ENCODE measurements around the gene KDM1B.

KDM1B gene, protein sequence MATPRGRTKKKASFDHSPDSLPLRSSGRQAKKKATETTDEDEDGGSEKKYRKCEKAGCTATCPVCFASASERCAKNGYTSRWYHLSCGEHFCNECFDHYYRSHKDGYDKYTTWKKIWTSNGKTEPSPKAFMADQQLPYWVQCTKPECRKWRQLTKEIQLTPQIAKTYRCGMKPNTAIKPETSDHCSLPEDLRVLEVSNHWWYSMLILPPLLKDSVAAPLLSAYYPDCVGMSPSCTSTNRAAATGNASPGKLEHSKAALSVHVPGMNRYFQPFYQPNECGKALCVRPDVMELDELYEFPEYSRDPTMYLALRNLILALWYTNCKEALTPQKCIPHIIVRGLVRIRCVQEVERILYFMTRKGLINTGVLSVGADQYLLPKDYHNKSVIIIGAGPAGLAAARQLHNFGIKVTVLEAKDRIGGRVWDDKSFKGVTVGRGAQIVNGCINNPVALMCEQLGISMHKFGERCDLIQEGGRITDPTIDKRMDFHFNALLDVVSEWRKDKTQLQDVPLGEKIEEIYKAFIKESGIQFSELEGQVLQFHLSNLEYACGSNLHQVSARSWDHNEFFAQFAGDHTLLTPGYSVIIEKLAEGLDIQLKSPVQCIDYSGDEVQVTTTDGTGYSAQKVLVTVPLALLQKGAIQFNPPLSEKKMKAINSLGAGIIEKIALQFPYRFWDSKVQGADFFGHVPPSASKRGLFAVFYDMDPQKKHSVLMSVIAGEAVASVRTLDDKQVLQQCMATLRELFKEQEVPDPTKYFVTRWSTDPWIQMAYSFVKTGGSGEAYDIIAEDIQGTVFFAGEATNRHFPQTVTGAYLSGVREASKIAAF

DNA sequence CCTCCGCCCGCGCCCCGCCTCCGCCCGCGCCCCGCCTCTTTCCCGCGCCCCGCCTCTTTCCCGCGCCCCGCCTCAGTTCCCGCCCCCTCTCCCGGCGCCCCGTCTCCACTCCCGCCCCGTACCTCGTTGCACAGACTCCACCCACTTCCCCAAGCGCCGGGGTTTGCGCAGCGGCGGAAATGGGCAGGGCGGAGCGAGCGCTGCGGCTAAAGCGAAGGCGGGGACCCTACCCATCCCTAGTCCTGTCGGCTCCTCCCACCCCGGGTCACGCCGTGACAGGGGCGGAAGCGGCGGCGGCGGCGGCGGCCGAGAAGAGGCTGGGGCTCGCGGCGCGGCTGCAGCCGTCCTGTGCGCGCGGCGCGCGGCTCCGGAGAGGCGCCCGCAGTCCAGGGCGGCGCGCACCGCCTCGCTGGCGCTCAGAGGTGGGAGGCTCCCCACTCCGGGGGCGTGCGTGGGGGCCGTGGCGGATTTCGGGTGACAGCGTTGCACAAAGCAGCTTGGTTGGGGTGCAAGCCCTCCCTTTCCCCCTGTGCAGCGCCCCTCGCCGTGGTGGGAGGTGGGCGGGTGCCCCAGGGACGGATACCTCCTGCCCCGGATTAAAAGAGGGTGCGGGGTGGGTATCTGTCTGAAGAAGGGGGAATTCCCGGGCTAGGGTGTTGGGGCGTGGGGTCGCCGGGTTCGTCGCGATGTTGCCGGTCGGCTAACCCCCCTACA lies at the start of gene KDM1B:
TSS of gene KDM1B (plus strand) at position 273 of the 714 bp plus-strand sequence. CDS start 4,474 bp downstream, outside the sequence.
- peak; percentile 97 to 98 for DNase-seq

DNA sequence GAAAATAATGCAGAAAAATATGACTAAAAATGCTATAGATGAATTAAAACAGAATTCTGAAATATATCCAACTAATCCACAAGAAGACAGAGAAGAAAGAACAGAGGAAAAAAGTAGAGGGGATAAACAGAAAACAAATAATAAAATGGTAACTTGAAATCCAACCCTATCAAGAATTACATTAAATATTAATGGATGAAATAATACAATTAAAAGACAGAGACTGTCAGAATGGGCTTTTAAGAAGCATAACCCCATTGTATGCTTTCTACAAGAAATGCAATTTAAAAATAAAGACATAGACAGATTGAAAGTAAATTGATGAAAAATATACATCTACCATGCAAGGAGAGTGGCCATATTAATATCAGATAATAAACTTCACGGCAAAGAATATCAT lies 48.2 kb upstream of the KDM1B start:
- no peak for DNase-seq

DNA sequence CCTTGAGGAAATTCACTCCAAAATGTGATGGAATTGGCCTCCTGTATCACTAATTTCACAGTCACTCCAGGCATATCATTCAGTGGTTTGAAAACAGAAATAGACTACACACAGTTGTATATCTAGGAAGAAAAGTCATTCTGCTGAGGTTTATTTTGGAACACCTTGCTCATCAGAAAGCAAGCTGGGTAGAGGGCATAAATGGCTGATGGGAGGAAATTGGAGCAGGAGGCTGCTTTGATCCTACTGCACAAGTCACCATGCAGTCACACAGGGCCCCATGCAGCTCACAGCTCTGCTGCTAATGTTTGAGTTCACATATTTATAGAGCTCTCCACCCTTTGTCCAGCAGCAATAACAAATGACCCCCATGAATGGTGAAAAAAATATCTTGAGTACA lies 45.1 kb upstream of the KDM1B start:
- DNase-seq: no peak

DNA sequence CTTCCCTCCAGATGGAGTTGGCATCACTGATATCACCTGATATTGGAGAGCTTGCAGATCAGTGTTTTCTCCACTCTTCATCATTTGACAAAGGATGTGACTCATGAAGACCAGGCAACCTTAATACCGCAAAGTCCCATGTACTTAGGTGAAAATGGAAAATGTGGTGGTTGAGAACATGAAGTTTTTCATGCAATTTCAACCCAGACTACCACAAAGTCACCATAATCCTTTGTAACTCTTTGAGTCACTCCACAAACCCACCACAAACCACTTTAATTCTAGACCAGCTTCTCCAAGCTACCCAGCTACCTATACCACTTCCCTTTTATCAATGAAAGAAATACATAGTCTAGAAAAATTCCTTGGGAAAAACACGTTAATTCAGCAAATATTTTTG lies 39.9 kb upstream of the KDM1B start:
- DNase-seq: no peak

DNA sequence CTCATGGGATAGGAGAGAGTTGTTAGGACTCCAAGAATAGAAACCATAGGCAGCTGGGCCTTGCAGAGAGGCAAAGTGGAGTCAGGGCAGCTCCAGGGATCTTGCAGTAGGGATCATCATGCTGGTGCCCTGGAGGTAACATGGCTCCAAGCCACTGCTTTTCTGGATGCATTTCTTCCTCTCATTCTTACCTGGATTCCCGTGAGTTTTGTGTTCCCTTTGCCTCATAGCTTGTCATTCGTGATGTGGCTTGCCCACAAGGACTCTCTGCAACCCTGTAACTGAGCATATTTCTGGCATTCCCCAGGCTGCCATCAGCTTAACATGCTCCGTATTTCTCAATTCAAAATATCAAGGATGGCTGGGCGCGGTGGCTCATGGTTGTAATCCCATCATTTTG lies 38.1 kb upstream of the KDM1B start:
- DNase-seq: no peak

DNA sequence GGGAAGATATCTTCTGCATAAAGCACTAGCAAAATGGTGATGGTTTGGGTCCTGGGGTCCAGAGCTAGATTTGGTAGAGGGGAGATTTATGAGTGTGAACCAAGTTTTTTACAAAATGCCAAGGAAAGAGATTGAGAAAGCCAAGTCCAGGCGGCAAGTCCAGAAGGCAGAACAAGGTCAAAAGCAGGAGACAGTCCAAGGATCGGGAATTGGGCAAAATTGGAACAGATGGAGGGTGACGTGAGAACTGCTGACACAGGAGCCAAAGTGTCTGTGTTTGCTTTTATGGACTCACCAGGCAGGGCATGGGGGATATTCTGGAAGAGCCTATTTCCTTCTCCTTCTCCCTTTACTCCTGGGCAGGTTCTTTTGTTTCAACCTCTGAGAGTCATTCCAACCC lies 36.9 kb upstream of the KDM1B start:
- DNase-seq: no peak

DNA sequence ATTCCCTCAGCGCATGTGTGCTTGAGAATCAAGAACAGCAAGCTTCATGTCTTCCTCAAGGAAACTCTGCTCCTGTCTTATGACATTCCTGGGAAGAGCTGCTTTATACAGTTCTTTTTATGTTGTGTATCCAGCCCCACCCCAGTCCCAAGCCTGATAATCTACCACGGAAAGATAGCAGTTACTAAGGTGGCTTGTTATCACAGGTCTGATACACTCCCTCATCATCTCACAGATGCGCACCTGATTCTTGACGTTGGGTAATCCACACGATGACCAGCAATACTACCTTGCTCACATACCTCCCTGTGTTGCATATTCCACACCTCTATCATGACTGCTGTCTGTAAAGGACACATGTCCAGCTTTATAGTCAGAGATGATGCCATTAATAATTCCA lies 36.0 kb upstream of the KDM1B start:
- no peak for DNase-seq

DNA sequence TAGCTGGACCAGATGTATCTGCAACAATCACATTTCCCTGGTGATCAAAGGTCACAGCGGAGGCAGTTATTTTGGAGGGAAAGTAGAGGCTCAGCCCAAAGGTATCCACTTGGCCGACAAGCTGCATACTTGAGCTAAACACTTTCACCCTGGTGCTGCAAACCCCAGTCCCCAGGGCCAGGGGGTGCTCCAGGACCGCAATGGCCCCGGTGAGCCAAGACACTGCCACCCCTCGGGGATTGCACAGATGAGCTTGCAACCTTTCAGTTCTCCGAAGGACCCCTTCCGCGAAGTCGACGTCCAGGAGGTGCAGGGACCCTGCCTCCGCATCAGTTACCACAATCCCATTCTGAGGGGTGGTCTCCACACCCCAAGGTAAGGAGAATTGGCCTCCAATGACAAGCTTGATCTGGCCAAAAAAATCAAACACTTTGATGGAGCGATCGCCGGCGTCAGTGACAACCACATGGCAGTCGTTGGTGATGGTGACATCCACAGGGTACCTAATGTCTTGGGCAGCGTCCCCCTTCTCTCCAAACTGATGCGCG lies 33.6 kb upstream of the KDM1B start:
- no peak for DNase-seq

DNA sequence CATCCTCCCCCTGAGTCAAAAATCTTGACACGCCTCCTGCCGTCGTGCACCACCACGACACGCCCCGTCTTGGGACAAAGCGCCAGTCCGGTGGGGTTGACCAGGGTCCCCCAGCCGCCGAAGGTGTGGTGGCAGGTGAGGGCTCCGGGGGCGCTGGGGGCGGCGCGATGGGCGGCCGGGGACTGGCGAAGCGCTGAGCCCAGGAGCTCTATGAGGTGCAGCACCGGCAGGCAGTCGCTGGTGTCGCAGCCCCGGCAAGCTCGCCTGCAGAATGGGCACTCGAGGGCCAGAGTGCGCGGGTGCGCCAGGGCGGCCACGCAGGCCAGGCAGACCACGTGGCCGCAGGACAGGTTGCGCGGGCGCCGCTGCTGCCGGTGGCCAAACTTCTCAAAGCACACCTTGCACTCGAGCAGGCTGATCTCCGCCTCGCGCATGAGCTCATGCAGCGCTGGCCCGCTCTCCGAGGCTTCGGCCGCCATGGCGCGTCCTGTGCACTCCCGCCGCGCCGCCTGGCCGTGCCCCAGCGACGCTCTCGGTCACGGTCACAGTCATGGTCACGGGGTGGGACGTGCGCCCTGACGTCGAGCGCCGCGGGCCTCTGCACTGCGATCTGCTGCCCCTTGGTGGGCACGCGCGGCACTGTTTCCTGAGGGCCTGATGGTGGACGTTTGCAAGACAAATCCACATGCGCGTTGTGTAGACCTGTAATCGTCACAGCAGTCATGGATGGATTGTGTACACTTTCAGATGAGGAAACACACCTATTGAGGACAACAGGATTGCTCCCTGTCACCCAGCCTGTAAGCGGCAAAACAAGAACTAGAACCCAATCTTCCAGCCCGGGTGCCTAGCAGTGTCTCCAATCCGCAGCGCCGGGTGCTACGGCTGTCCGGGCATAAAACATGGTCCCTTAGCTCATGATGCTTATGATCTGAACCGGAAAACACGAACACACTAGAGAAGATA lies 32.8 kb upstream of the KDM1B start, which contains the start of gene NHLRC1:
TSS of gene NHLRC1 (minus strand) at position 550 of the 966 bp plus-strand sequence. CDS start at position 479, 71 bp downstream.
- DNase-seq: peak; percentile 86 to 92

DNA sequence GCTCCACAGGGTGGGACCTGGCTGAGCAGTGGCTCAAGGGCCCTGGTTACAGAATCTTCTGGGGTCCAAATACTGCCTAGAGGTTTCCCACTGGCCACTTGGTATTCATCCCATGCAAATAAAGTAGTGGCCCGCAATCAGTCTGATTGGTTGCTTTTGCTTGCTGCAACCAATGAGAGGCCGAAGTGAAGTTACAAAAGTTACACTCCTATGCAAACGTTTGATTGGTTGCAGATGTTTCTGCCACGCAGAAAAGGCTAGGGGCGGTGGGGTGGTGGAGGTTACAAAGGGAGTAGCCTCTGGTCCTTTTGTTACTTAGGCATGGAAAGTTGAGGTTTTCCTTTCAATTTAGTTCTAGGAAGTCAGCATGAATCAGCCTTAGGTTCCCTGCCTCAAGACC lies 29.1 kb upstream of the KDM1B start:
- DNase-seq: no peak

DNA sequence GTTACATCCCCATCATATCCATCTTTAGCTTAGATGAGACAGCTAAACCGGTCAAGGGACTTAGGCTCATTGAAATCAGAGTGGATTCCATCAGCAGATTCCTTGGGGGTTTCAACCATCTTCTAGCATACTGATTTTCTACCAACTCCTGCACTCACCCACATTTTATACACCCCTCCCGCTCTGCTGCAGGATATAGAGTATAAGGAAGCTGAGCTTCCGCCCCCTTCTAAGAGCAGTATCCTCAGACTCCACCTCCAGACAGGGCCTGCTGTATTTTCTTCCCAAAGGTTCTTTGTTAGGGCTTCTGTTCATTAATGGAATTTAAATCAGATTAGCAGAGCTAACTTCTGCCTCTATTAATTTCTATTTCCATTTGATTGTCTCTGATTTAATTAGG lies 22.9 kb upstream of the KDM1B start:
- no peak for DNase-seq

DNA sequence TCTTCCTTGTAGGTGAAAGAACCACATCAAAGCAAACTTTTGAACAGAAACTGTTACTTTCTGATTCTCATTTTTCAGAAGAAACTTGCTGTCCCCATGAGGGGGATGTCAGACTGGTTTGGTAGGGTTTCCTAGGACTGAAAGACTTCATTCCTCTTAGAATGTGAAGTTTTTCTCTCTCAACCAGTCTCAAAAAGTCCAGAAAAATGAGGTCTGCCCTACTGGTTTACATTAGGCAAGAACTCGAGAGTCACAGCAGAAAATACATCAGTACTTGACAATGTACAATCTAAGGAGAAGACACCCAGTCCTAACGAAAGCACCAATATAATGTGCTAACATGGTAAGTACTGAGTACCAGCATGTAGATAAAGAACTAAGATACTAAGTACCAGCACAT lies 20.1 kb upstream of the KDM1B start:
- no peak for DNase-seq

DNA sequence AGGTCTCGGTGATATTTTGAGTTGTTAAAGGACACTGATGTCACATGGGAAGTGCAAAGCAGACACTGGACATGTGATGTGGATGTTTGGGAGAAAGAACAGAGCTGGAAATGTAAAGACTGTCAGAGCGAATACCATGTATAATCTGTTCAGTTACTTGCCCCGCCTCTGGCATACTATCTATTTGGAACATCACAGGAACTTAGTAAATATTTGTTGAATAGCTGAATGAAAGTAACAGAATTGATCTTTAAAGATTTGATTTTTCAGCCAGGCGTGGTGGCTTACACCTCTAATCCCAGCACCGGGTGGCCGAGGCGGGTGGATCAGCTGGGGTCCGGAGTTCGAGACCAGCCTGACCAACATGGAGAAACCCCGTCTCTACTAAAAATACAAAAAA lies 19.0 kb upstream of the KDM1B start:
- no peak for DNase-seq

DNA sequence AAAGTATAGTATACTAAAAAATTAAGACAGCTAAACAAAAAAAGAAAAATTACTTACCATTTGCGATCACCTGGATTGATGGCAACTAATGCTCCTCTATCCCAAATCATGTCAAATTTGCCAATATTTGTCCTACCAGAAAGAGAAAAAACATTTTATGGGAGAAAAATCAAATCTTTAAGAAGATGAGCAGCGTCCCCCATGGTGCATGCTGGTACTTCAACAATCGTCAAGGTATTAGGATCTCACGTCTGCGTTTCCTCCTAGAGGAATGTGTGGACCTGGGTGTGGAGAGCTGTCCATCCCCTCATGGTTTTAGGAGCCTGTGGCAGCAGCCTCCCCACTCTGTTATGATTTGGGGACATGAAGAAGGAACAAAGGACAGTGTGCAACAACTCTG lies 16.3 kb upstream of the KDM1B start:
- no peak for DNase-seq

DNA sequence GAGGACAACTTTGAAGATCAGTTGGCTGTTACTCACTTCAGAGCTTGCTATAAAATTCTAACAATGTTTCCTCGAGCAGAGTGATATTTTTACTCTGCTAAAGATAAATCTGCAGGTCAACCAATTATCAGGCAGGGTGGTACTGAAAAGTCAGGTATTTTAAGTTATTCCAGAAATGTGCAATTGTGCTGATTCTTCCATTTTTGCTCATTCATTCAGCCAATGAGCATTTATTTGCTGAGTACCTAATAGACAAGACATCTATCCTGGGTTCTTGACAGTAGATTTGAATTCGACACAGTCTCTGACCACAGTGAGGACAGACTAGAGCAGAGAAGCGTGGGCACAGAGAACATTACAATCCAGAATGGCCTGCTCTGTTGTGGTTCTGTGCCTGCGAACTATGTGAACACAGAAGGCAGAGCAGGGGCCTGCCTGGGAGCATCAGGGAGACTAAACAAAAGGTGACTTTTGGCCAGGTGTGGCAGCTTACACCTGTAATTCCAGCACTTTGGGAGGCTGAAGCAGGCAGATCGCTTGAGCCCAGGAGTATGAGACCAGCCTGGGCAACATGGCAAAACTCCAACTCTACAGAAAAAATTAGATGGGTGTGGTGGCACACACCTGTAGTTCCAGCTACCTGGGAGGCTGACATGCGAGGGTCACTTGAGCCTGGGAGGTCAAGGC lies 15.1 kb upstream of the KDM1B start:
- no peak for DNase-seq

DNA sequence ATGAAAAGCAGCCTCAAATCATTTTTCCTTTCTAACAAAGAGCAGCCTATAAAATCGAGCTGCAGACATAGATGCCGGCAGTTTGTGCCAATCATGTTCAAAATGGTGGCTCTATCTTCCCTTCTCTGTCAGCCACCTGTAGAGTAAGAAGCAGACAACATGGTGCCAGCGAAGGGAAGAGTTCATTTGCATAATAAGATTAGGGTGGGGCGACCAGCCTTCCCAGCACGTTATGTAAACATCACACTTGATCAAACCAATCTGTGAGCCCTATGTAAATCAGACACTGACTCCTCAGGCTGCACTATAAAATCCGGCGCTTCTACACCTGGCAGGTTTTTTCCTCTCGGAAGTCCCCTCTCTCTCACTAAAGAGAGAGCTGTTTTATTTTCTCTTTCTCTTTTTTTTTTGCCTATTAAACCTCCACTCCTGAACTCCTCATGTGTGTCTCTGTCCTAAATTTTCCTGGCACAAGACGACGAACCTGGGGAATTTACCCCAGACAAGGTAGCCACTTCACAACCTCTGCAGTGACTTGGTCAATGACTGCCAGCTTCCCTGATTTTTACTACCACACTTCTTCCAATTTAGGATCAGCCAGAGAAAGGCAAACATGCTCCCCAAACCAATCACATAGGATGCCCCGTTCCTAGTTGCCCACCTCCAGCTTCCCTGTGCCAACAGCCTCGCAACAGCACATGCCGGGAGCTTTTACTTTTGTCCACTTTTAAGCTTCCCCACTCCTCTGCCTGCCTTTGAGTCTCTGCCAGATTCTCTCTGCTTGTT lies 13.2 kb upstream of the KDM1B start:
- DNase-seq: no peak

DNA sequence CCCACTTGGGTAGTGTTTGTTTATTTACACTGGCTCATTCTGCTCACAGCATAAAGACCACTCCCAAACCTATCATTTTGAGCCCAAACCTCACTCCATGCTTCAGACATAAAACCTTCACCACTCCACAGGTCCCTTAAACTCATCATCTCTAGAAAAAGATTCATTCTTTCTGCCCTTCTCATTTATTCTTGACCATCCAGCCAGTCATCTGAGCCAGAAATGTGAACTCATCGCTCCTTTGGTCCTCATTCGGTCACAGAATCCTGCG lies 12.7 kb upstream of the KDM1B start:
- DNase-seq: no peak

DNA sequence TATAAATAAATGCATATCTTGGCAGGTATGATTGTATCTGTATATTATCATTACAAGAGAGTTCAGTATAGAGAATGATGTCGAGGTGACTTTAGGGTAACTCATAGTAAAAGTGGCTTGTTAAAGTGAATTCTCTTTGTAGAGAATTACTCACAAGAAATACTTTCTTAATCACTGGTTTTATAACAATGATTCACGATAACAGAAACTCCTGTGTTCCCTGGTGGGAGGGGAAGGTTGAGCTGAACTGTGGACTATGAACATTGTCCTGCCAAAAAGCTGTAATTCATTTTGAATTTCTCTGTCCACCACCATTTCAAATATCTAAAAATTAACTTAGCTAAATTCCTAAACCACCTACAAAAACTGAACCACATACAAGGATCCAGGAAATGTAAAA lies 8.1 kb upstream of the KDM1B start:
- DNase-seq: no peak

DNA sequence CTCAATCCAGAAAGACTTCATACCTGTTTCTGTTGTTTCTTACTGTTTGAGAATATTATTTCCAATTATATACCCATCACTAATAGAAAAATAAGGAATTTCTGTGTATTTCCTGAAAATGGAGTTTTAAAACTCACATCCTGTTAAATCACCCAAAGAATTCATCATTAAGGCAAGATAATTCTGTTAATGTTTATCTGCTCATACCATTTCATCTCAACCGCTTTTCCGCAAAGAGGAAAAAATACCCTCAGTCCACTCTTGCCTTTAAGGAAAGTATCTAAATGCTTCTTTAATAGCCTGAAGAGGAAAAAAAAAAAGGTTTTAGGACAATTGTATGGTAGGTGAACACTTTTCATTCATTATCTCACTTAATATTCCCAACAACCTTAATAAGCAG lies 7.6 kb upstream of the KDM1B start:
- no peak for DNase-seq

DNA sequence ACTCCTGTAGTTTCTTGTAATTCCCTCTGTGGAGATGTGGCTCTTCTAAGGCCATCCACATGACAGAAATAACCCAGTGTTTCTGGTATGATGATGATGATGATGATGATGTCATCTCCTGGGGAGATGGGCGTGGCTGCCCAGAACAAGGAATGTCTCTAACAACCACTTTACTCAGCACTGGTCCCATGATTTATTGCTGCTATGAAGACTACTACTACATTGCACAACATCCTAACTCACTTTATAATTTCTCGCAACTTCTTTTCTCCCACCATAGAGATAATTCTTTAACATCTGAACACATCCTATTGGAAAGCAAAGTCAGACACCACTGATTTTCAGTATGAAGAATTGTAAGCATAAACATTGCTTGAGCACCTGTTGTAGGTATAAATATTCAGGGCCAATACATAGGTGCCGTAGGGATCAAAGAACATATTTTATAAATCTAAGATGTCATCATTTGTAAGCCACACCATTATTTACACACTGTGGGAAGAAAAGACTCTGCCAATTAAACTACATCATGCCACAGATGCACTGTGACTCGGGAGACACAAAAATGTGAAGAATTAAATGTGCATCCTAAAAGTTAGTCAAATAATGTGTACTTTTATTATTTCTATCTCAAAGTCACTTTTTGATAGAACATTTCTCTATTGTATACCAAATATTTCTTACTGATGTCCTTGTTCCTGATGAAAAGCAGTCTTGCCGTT lies 6.8 kb upstream of the KDM1B start:
- peak; percentile 84 to 92 for DNase-seq

All from inflammatory macrophage treated with lipopolysaccharide for 1 hour (primary cell).